ENCODE measurements around the gene CHCHD6.

Gene CHCHD6

GRCh38 chr3:126926684-126927400, 222.8 kb downstream of the CHCHD6 start:
- DNase-seq, result no peak

- no peak for DNase-seq
Measured at GRCh38 chr3:126927401-126927750, 223.3 kb downstream of the CHCHD6 start.

DNA sequence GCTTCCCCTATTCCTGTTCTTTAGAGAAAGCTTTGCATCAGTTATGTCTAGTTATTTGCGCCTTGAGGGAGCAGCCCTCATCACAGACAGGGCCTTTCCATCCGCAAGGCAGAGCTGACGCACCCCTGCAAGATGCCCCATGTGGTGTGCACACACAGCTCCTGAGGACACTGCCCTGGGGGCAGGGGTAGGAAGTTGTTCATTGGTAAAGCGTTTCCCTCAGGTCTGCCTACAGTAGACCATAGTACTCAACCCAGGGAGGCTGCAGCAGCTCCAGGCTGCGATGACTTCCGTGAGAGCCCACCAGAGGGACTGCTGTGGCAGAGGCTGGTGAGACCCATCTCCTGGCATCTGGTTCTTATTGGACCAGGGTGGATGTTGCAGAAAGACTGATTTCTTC, 223.8 kb downstream of the CHCHD6 start:
- no peak for DNase-seq

- DNase-seq, result no peak
Measured at GRCh38 chr3:126928921-126929474, 225.0 kb downstream of the CHCHD6 start.

DNA sequence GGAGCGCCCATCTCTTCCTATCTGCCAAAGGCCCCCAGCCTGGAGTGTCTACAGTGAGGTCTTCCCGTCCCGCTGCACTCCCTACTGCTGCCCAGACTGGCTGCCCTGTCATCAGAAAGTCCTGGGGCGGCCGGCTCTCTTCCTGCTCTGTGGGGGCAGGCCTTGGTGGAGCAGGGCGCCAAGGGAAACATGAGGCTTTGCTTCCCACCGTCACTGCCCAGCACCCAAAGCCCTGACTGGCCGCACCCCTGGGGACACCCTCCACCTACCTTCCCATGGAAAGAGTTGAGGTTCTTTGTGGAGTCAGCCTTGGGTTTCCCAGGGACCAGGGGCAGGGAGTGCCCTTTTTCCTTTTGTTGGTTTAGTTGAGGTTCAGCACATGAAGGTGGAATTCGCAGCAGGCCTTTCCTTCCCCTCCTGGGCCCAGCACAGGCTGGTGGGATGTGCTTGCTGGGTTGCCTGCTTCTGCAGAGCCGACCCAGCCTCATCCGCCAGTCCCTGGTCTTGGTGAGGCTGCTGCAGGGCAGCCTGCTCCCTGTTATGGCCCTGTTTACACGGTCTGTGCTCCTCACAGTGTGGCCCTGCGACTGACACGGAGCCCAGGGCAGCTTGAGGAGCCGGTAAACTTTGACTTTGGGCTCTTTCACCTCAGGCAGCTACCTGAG, 227.0 kb downstream of the CHCHD6 start:
- DNase-seq, result no peak

- no peak for DNase-seq
Measured at GRCh38 chr3:126931806-126932187, 227.8 kb downstream of the CHCHD6 start.

DNA sequence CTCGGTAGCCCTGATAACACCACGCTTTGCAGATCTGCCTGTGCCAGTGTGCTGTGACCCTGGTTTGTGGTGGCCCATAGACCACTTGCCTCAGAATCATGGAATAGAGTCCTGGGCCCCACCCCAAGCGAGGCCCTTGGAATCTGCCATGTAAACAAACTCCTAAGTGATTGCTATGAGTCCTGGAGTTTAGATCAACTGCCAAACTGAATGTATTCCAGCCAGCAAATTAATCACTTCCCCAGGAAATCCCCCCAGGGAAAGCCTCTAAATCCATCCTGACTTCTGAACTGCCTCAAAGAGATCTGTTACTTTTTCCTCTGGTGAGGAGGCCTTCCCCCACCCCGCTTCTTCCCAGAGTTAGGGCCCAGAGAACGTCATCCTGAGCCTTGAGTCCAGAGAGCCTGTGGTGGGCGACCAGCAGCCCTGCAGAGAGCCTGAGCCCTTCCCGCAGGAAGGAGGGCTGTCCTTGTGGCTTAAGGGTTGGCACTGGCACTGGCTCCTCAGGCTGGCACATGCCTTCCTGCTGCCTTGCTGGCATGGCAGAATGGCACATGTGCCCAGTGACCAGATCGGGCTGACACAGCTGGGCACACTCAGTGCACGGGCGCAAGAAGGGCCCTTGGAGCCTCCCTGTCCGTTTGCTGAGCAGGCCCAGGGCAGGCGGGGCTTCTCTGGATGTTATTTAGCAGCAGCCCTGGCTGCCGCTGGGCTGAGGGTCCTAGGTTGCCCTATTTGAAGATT, 228.3 kb downstream of the CHCHD6 start:
- DNase-seq, result no peak

DNA sequence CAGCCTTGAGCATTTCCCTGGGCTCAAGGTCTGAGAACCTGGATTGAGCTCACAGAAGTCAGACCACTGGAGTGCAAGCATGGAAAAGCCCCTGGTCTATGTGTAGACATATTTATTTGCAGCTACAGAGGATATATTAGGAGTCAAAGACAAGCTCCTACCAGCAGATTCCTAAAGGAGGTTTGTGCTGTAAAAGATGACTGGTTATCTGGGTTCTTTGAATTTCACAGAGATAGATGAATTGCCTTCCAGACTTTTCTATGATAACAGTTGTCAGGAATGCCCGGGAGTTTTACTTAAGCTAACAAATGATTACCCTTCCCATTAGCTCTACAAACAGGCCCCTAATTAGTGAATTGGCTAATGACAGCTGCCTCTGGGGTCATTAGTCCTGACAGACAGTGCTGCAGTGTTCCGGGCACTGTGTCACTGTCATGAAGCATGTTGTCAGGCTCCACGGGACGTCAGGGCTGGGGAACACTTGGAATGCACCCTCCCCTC, 230.0 kb downstream of the CHCHD6 start:
- peak; percentile 69 for DNase-seq

DNA sequence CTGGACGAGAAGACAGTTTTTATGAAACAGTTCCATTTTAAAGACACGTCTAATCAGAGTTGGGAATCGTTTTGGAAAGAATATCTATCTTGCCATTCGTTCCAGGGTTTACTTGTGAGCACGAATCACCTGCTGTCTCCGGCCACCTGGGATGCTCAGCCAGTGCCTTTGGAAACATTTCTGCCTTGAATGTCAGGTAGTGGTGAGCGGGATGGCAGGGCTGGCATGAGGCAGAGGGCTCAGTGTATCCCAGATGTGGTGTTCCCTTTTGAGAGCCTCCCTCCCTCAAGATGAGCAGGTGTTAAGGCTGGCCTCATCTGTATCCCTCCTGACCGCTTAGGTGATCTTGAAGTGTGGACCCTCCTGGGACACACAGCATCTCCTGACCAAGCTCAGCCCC, 231.0 kb downstream of the CHCHD6 start:
- DNase-seq, result no peak

- no peak for DNase-seq
Measured at GRCh38 chr3:126935756-126936509, 231.9 kb downstream of the CHCHD6 start.

DNA sequence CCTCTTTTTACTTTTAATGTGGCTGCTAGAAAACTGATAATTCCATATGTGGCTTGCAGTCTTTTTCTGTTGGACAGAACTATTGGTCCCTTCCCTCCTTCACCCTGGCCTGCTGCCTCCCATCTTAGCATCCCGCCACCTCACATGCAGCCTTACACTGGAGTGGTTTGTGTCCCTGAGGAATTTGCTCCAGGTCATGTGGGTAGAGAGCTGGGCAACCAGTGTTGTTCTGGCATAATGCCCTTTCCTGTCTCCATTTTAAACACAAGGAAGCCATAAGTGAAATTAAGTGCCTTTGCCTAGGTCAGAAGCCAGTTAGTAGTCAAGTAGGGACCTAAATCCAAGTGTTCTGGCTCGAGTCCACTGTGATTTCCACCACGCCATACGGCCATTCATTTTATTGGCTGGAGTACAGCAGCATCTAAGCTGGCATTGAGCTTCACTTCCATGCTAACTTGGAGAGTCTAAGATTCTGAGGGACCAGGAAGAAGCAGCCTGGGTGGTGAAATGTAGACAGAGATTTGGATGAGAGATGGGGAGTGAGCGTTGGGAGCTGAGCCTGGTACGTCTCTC, 232.9 kb downstream of the CHCHD6 start:
- DNase-seq, result peak; percentile 27

DNA sequence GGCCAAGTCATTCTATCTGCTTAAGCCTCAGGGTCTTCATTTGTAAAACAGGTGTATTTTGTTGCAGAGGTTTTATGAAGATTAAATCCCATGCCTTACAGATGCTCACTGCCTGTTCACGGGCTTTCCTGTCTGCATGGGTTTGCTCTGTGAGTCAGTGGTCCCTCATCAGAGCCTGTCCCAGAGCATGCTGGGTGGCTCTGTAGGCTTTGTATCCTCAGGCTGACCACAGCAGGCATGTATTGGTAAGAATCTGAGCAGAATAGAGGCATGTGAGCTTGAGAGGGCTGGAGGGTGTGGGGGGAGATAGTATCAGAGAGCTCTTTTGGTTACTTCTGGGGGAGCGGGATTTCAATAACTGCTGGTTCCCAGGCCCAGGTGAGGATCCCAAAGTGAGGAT, 233.5 kb downstream of the CHCHD6 start:
- DNase-seq, result no peak

- peak; percentile 73 for DNase-seq
Measured at GRCh38 chr3:126937973-126938372, 233.9 kb downstream of the CHCHD6 start.

DNA sequence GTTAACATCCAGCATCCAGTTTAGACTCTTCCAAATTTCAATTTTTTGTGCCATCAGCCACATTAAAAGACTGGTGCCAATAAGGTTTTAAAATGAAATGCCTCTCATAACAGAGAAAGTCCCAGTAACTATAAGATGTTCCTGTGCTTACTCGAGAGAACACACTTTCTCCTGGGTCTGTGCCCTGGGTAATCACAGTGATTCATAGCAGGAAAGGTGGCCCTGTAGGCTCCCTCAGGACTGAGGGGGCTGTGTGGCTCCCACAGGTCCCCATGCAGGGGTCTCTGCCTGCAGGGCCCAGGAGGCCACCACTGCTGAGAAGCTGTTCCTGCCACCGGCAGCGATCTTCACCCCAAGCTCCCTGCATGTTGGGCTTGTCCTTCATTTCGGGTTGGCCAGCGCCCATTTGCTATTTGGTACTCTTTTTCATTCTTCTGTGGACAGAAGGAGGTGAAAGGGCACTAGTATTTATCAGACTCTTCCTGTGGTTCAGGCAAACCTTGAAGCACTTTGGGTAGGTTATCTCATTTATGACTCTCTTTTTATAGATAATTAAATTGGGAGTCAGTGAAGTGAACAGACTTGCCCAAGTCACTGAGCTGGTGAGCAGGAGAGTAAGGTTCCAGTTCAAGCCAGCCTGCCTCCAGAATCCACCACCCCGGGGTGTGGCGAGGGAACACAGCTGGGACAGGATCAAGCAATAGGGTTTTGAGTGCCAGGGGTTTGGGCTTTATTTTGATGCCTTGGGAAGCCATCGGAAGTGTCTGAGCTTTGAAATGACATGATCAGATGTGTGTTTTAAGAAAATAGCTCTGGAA, 234.7 kb downstream of the CHCHD6 start:
- DNase-seq, result no peak

GRCh38 chr3:126939338-126939718, 235.3 kb downstream of the CHCHD6 start:
- no peak for DNase-seq

DNA sequence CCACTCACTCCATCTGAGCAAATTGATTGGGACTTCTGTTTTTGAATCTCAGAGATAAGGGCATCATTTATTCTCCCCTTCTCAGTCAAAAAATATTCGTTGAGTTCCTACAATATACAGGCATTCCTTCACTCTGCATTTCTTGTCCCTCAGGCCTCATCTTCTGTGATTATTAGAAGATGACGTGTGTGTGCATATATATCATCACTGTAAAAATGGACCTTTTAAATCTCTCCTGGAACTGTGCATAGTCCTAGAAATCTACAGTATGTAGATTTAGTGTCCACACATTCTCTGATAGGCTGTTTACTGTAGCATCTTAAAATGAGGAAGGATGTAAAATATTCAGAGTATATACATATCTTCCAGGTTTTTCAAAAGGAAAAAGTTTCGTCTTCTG, 235.7 kb downstream of the CHCHD6 start:
- DNase-seq, result no peak

DNA sequence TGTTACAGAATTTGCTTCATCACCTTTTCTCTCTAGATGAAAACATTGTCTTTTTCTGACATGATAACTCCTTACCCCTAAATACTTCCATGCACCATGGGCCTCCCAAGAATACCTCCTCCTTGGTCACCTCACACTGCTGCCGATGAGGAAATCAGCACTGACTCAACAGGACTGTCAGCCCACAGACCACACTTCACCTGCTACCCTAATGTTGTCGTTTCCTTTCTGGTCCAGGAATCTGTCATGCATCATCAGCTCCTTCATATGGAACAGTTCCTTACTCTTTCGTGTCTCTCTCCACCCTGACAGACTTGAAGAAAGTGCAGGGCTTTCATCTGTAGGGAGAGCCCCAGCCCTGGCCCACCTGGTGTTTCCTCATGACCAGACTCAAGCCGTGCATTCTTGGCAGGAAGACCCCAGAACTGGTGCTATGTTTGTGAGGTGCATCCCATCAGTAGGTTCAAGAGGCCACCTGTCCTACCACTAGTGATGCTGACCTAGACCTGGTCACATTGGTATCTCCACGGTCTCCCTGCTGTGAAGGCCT, 237.8 kb downstream of the CHCHD6 start:
- DNase-seq, result no peak

DNA sequence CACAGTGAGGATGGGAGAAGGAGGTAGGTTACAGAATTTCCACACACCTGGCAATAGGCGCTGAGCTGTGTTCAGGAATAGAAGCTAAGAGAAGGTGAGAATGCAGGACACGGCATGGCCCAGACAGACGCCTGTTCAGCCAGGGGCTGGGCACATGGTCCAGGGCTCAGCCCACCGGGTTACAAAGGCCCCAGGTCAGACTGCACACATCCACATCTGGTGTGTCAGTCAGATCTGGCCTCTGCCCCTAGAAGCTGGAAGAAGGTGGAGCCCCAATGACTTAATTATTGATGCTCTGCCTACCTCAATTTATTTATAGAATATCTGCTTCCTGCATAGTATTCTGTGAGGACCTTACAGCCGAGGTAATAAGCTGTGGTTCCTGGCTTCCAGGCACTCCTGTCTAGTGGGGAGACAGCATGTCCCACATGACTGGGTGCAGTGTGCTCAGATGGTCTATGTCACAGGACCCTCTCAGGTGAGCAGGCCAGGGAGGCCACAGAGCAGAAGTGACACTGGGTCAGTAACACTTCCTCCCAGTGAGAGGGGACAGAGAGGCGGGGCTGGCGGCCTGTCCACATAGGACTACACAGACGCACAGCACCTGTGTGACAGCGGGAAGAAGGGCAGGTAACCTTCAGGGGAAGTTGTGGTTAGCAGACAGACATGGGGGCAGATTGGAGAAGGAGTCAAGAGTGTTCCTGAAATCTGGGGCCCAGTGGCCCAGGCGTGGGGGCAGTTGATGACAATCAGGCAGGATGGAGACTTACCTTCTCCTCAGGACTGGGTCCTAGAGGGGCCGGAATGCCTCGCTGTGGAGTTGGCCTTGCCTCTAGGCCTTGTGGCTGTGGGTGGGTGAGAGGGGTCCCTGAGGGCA, 240.3 kb downstream of the CHCHD6 start:
- no peak for DNase-seq

DNA sequence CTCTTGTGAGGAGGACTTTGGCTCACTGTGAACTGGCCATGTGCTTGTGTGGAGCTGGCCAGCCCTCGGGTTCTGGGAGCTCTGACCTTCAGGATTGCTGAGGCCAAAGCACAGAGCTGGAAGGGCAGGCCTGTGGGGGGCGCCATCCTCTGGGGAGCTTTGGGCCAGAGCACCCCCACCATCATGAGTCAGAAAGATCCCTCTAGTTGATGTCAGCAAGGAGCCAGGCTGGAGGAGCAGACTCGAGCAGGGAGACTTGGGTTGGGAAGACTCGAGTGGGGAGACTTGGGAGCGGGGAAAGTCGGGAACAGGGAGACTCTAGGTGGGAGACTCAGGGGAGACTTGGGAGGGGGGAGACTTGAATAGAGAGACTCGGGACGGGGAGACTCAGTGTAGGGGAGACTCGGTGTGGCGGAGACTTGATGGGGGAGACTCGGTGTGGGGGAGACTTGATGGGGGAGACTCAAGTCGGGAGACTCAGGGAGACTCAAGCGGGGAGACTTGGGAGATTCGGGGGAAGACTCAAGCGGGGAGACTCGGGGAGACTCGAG, 241.2 kb downstream of the CHCHD6 start:
- no peak for DNase-seq

DNA sequence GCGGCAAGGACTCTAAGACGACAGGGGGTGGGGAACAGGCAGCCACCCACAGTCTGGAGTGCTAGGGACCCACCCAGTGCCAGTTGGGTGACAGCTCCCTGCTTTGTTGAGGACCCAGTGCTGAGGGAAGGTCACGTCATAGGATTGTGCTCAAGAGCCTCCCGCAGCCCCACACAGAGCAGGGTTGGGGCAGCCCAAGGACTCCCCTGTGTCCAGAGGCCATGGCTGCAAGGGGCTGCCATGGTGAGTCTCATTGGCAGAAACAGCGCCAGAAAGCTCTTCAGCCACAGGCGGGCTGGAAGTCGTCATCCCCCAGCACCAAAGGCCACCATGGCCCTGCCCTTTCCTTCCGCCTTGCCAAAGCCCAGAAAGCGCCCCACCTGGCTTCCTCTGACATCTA, 241.9 kb downstream of the CHCHD6 start:
- no peak for DNase-seq

Measured in NCI-H1105 treated with DMSO at 0.1 percent for 48 hours (cell line).